ENCODE data around the gene INVS.
"Not testable (repeated sequence)": the region's sequence is repeated elsewhere in the genome, so short reads cannot be mapped to it uniquely, and the experiment has no call there.

INVS gene

DNA sequence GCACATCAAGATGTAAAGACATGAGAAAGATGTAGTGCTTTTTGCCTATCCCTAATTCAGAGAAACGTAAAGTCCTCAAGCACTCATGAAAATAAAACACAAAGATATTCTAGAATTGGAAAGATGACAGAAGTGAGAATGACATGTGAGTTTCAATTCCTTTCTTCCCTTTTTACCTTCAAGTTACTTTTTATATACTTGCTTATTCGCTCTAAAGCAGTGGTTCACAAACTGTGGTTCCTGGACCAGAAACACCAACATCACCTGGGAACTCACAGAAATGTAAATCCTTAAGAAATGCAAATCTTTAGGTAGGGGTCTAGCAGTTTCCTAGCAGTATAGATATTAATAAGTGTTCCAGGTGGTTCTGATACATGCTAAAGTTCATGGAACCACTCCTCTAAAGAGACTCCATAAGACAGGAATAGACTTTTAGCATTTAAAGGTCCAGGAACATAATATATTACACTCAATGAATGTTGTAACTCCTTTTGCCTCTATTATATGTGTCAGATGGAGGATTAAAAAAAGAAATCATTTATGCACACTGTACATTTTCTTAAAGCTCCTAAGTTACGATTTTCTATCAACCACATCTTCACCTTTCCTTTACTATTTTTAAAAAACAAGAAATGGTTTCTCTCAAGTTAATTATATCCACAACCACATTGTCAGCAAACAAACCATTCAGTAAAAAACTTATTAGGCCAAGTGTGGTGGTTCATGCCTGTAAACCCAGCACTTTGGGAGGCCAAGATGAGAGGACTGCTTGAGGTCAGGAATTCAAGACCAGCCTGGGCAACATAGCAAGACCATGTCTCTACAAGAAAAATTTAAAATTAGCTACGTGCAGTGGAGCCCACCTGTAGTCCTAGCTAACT lies 40.1 kb upstream of the INVS start:
- TF ChIP-seq, protein P1, sequence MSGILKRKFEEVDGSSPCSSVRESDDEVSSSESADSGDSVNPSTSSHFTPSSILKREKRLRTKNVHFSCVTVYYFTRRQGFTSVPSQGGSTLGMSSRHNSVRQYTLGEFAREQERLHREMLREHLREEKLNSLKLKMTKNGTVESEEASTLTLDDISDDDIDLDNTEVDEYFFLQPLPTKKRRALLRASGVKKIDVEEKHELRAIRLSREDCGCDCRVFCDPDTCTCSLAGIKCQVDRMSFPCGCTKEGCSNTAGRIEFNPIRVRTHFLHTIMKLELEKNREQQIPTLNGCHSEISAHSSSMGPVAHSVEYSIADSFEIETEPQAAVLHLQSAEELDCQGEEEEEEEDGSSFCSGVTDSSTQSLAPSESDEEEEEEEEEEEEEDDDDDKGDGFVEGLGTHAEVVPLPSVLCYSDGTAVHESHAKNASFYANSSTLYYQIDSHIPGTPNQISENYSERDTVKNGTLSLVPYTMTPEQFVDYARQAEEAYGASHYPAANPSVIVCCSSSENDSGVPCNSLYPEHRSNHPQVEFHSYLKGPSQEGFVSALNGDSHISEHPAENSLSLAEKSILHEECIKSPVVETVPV (CRISPR knock-in tag; IDR thresholded peaks at IDR 0.05) = no peak
- no peak for TF ChIP-seq CSDC2 (CRISPR knock-in tag; IDR thresholded peaks at IDR 0.05)
- TF ChIP-seq, protein P2, sequence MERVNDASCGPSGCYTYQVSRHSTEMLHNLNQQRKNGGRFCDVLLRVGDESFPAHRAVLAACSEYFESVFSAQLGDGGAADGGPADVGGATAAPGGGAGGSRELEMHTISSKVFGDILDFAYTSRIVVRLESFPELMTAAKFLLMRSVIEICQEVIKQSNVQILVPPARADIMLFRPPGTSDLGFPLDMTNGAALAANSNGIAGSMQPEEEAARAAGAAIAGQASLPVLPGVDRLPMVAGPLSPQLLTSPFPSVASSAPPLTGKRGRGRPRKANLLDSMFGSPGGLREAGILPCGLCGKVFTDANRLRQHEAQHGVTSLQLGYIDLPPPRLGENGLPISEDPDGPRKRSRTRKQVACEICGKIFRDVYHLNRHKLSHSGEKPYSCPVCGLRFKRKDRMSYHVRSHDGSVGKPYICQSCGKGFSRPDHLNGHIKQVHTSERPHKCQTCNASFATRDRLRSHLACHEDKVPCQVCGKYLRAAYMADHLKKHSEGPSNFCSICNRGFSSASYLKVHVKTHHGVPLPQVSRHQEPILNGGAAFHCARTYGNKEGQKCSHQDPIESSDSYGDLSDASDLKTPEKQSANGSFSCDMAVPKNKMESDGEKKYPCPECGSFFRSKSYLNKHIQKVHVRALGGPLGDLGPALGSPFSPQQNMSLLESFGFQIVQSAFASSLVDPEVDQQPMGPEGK (CRISPR knock-in tag; IDR thresholded peaks at IDR 0.05; ENCODE audit: borderline replicate concordance) = no peak
- TF ChIP-seq ZFP30 (CRISPR knock-in tag; IDR thresholded peaks at IDR 0.05) = no peak
- no peak for TF ChIP-seq BACH2 (CRISPR knock-in tag; IDR thresholded peaks at IDR 0.05; ENCODE audit: borderline replicate concordance)
- no peak for TF ChIP-seq ISL1 (CRISPR knock-in tag; IDR thresholded peaks at IDR 0.05)
- TF ChIP-seq, protein P3, sequence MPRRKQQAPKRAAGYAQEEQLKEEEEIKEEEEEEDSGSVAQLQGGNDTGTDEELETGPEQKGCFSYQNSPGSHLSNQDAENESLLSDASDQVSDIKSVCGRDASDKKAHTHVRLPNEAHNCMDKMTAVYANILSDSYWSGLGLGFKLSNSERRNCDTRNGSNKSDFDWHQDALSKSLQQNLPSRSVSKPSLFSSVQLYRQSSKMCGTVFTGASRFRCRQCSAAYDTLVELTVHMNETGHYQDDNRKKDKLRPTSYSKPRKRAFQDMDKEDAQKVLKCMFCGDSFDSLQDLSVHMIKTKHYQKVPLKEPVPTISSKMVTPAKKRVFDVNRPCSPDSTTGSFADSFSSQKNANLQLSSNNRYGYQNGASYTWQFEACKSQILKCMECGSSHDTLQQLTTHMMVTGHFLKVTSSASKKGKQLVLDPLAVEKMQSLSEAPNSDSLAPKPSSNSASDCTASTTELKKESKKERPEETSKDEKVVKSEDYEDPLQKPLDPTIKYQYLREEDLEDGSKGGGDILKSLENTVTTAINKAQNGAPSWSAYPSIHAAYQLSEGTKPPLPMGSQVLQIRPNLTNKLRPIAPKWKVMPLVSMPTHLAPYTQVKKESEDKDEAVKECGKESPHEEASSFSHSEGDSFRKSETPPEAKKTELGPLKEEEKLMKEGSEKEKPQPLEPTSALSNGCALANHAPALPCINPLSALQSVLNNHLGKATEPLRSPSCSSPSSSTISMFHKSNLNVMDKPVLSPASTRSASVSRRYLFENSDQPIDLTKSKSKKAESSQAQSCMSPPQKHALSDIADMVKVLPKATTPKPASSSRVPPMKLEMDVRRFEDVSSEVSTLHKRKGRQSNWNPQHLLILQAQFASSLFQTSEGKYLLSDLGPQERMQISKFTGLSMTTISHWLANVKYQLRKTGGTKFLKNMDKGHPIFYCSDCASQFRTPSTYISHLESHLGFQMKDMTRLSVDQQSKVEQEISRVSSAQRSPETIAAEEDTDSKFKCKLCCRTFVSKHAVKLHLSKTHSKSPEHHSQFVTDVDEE (CRISPR knock-in tag; IDR thresholded peaks at IDR 0.05) = no peak
- TF ChIP-seq, protein P4, sequence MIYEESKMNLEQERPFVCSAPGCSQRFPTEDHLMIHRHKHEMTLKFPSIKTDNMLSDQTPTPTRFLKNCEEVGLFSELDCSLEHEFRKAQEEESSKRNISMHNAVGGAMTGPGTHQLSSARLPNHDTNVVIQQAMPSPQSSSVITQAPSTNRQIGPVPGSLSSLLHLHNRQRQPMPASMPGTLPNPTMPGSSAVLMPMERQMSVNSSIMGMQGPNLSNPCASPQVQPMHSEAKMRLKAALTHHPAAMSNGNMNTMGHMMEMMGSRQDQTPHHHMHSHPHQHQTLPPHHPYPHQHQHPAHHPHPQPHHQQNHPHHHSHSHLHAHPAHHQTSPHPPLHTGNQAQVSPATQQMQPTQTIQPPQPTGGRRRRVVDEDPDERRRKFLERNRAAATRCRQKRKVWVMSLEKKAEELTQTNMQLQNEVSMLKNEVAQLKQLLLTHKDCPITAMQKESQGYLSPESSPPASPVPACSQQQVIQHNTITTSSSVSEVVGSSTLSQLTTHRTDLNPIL (CRISPR knock-in tag; IDR thresholded peaks at IDR 0.05; ENCODE audit: low read depth) = no peak
- no peak for TF ChIP-seq GLIS3 (CRISPR knock-in tag; IDR thresholded peaks at IDR 0.05)
- no peak for TF ChIP-seq ESRRG (CRISPR knock-in tag; IDR thresholded peaks at IDR 0.05)
- TF ChIP-seq ZNF70 (CRISPR knock-in tag; IDR thresholded peaks at IDR 0.05) = no peak
- no peak for TF ChIP-seq OSR1 (CRISPR knock-in tag; IDR thresholded peaks at IDR 0.05)
- TF ChIP-seq, protein P5, sequence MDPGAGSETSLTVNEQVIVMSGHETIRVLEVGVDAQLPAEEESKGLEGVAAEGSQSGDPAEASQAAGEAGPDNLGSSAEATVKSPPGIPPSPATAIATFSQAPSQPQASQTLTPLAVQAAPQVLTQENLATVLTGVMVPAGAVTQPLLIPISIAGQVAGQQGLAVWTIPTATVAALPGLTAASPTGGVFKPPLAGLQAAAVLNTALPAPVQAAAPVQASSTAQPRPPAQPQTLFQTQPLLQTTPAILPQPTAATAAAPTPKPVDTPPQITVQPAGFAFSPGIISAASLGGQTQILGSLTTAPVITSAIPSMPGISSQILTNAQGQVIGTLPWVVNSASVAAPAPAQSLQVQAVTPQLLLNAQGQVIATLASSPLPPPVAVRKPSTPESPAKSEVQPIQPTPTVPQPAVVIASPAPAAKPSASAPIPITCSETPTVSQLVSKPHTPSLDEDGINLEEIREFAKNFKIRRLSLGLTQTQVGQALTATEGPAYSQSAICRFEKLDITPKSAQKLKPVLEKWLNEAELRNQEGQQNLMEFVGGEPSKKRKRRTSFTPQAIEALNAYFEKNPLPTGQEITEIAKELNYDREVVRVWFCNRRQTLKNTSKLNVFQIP (CRISPR knock-in tag; IDR thresholded peaks at IDR 0.05; ENCODE audit: borderline replicate concordance, low read depth) = no peak
- ATAC-seq = no peak

DNA sequence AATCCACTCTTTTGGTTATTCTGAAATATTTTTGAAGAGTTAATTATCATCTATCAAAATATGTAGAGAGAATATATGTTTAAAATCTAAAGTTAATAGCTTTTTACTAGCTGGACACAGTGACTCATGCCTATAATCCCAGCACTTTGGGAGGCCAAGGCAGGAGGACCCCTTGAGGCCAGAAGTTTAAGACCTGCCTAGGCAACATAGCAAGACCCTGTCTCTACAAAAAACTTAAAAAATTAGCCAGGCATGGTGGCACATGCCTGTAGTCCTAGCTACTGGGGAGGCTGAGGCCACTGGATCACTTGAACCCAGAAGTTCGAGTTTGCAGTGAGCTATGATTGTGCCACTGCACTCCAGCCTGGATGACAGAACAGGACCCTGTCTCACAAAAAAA lies 36.4 kb upstream of the INVS start:
- not testable (repeated sequence) for ATAC-seq

DNA sequence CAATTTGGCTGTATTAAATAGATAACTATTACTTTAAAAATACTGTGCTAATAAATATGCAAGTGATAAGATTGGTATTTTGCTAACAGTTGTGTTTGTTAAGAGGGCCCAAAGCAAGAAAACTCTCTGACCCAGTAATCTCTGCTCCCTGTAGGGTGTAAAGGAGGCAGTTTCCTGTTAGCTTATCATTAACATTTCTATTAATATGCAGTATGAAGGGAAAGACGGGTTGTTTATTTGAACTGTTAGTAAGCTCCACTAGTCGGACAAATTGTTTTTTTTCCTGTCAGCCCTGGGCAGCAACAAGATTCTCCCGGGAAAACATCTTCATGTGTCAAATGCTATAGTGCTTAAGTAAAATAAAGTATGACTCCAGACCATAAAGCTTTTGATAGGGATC lies 35.9 kb upstream of the INVS start:
- no peak for ATAC-seq
- no peak for TF ChIP-seq SNAI2 (CRISPR knock-in tag; IDR thresholded peaks at IDR 0.05)
- TF ChIP-seq, protein P4 (CRISPR knock-in tag; IDR thresholded peaks at IDR 0.05; ENCODE audit: low read depth) = no peak
- TF ChIP-seq ZNF8 (CRISPR knock-in tag; IDR thresholded peaks at IDR 0.05) = no peak
- TF ChIP-seq TCF4 (CRISPR knock-in tag; IDR thresholded peaks at IDR 0.05; ENCODE audit: borderline replicate concordance) = no peak
- TF ChIP-seq ESRRG (CRISPR knock-in tag; IDR thresholded peaks at IDR 0.05) = no peak
- TF ChIP-seq BACH2 (CRISPR knock-in tag; IDR thresholded peaks at IDR 0.05; ENCODE audit: borderline replicate concordance) = no peak
- TF ChIP-seq GLIS3 (CRISPR knock-in tag; IDR thresholded peaks at IDR 0.05) = no peak
- no peak for TF ChIP-seq ZFP3 (CRISPR knock-in tag; IDR thresholded peaks at IDR 0.05)

Data from SK-N-SH treated with all-trans-retinoic acid at 6 μM for 48 hours (cell line).